ENCODE results near the gene RRAD. TPM values are rescaled to one million over a fixed set of nuclear protein-coding genes. Genes with fewer than 3 reads are reported as not detected.

The RRAD gene
- total RNA-seq, 1 experiment from 2014 or later, result 0.19 TPM

GRCh38 chr16:66899945-66900710 lies 25.2 kb downstream of the RRAD start:
- H3K9me3 ChIP-seq (ENCODE audit: low read depth, low read length, poor library complexity, severe bottlenecking), result no peaks in the 10 kb centered on the region
- ChIA-PET CTCF (no interaction called here), POLR2A (ENCODE audit: low non-redundant PET) (interaction anchor here (0.6 kb wide), 1 partner anchor 20 kb away, joined by 4 read pairs; no protein-coding TSS in a partner anchor)
- no peak overlapping the region for H3K27ac ChIP-seq (ENCODE audit: low read depth, low read length, poor library complexity, severe bottlenecking)
- peaks cover 10% of the 10 kb centered on the region for H3K4me1 ChIP-seq (ENCODE audit: insufficient read depth, low read length, poor library complexity, severe bottlenecking)
- intact Hi-C loops (cut with micrococcal nuclease; ENCODE audit: unreplicated experiment), result loop anchor here (5.0 to 10.0 kb wide), 2 partner anchors 47 to 255 kb away; partner anchors contain the start of genes B3GNT9, FBXL8 and TRADD
- DNase-seq (ENCODE audit: low spot score), result peak; percentile 63
- H3K27me3 ChIP-seq (replicated peaks; ENCODE audit: insufficient read depth, low read depth, low read length, poor library complexity), result no peaks in the 10 kb centered on the region
- H3K36me3 ChIP-seq (ENCODE audit: insufficient read depth, low read length, poor library complexity, severe bottlenecking), result no peaks in the 10 kb centered on the region
- no peak overlapping the region for H3K4me3 ChIP-seq (ENCODE audit: low read depth, low read length, poor library complexity, severe bottlenecking)
- TF ChIP-seq, protein P1, sequence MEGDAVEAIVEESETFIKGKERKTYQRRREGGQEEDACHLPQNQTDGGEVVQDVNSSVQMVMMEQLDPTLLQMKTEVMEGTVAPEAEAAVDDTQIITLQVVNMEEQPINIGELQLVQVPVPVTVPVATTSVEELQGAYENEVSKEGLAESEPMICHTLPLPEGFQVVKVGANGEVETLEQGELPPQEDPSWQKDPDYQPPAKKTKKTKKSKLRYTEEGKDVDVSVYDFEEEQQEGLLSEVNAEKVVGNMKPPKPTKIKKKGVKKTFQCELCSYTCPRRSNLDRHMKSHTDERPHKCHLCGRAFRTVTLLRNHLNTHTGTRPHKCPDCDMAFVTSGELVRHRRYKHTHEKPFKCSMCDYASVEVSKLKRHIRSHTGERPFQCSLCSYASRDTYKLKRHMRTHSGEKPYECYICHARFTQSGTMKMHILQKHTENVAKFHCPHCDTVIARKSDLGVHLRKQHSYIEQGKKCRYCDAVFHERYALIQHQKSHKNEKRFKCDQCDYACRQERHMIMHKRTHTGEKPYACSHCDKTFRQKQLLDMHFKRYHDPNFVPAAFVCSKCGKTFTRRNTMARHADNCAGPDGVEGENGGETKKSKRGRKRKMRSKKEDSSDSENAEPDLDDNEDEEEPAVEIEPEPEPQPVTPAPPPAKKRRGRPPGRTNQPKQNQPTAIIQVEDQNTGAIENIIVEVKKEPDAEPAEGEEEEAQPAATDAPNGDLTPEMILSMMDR (conservative IDR thresholded peaks at IDR 0.05; ENCODE audit: low read depth, low read length), result no peak
- no peak for TF ChIP-seq EZH2 (IDR thresholded peaks at IDR 0.05; ENCODE audit: borderline replicate concordance, low read depth, low read length, poor library complexity, severe bottlenecking)
- no TSS peak for BruUV-seq (replicated peaks)

DNA sequence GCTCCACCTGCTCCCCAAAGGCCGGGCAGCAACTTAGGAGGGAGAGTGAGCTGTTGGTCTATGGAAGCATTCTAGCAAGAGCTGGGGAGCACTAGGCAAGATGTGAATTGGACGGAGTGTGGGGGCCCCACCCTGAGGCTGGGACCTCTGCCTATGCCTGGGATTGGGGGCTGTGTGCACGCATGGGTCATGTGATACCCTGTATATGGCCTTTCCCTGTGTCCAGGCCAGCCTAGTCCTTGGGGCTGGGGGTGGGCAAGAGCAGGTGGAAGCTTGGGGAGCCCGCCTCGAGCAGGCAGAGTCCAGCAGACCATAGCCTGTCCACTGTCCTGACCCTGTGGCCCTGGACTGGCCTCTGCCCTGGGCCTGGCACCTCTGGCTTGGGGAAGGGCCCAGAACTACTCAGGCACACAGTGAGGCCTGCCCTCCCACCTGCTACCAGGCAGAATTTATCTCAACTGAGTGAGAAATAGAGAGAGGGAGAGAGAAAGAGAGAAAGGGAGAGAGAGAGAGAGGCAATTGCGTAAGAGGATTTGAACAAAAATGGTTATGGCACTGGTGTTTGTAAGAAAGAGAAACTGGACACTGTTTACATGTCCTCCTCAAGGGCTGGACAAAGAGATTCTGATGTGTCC lies 25.9 kb downstream of the RRAD start:
- BruUV-seq (replicated peaks), result no TSS peak
- Histone ChIP-seq H3K27ac (ENCODE audit: low read depth, low read length, poor library complexity, severe bottlenecking) (no peak overlapping the region), H3K4me1 (ENCODE audit: insufficient read depth, low read length, poor library complexity, severe bottlenecking) (peaks cover 10% of the 10 kb centered on the region), H3K9me3 (ENCODE audit: low read depth, low read length, poor library complexity, severe bottlenecking) (no peaks in the 10 kb centered on the region), H3K36me3 (ENCODE audit: insufficient read depth, low read length, poor library complexity, severe bottlenecking) (no peaks in the 10 kb centered on the region), H3K4me3 (ENCODE audit: low read depth, low read length, poor library complexity, severe bottlenecking) (no peak overlapping the region), H3K27me3 (replicated peaks; ENCODE audit: insufficient read depth, low read depth, low read length, poor library complexity) (no peaks in the 10 kb centered on the region)
- POLR2A ChIA-PET (ENCODE audit: low non-redundant PET), result interaction anchor here (0.6 kb wide), 1 partner anchor 20 kb away, joined by 4 read pairs; no protein-coding TSS in a partner anchor
- TF ChIP-seq, protein P1 (conservative IDR thresholded peaks at IDR 0.05; ENCODE audit: low read depth, low read length), result no peak
- TF ChIP-seq EZH2 (IDR thresholded peaks at IDR 0.05; ENCODE audit: borderline replicate concordance, low read depth, low read length, poor library complexity, severe bottlenecking), result no peak
- intact Hi-C loops (cut with micrococcal nuclease; ENCODE audit: unreplicated experiment), result loop anchor here (5.0 to 10.0 kb wide), 2 partner anchors 48 to 255 kb away; partner anchors contain the start of genes B3GNT9, FBXL8 and TRADD
- CTCF ChIA-PET, result no interaction called here
- DNase-seq (ENCODE audit: low spot score), result no peak

- no peak for DNase-seq (ENCODE audit: low spot score)
- ChIA-PET CTCF (no interaction called here), POLR2A (ENCODE audit: low non-redundant PET) (no interaction called here)
- Histone ChIP-seq H3K9me3 (ENCODE audit: low read depth, low read length, poor library complexity, severe bottlenecking) (no peaks in the 10 kb centered on the region), H3K4me1 (ENCODE audit: insufficient read depth, low read length, poor library complexity, severe bottlenecking) (peaks cover 10% of the 10 kb centered on the region), H3K27ac (ENCODE audit: low read depth, low read length, poor library complexity, severe bottlenecking) (no peak overlapping the region), H3K36me3 (ENCODE audit: insufficient read depth, low read length, poor library complexity, severe bottlenecking) (no peaks in the 10 kb centered on the region), H3K4me3 (ENCODE audit: low read depth, low read length, poor library complexity, severe bottlenecking) (no peak overlapping the region), H3K27me3 (replicated peaks; ENCODE audit: insufficient read depth, low read depth, low read length, poor library complexity) (no peaks in the 10 kb centered on the region)
- no TSS peak for BruUV-seq (replicated peaks)
- TF ChIP-seq, protein P1 (conservative IDR thresholded peaks at IDR 0.05; ENCODE audit: low read depth, low read length), result no peak
- TF ChIP-seq EZH2 (IDR thresholded peaks at IDR 0.05; ENCODE audit: borderline replicate concordance, low read depth, low read length, poor library complexity, severe bottlenecking), result no peak
- intact Hi-C loops (cut with micrococcal nuclease; ENCODE audit: unreplicated experiment), result loop anchor here (5.0 to 10.0 kb wide), 2 partner anchors 48 to 256 kb away; partner anchors contain the start of genes B3GNT9, FBXL8 and TRADD
These were observed 26.4 kb downstream of the RRAD start for GRCh38 chr16:66898933-66899309.
